Measurements from ENCODE around the gene KCTD2.

Gene KCTD2

GRCh38 chr17:75075597-75076336, 28.7 kb downstream of the KCTD2 start:
- no peak overlapping the region for H3K4me3 ChIP-seq (ENCODE audit: low read depth, low read length)

GRCh38 chr17:75077072-75077495, 30.1 kb downstream of the KCTD2 start:
- H3K4me3 ChIP-seq (ENCODE audit: low read depth, low read length), result no peak overlapping the region

GRCh38 chr17:75077496-75078283, 30.7 kb downstream of the KCTD2 start:
- no peak overlapping the region for H3K4me3 ChIP-seq (ENCODE audit: low read depth, low read length)

GRCh38 chr17:75078284-75079022, 31.4 kb downstream of the KCTD2 start:
- H3K4me3 ChIP-seq (ENCODE audit: low read depth, low read length), result no peak overlapping the region

- no peak overlapping the region for H3K4me3 ChIP-seq (ENCODE audit: low read depth, low read length)
Observed at GRCh38 chr17:75079023-75079373, 32.0 kb downstream of the KCTD2 start.

GRCh38 chr17:75081611-75082540, 34.9 kb downstream of the KCTD2 start:
- no peak overlapping the region for H3K4me3 ChIP-seq (ENCODE audit: low read depth, low read length)

GRCh38 chr17:75082683-75083082, 35.7 kb downstream of the KCTD2 start:
- H3K4me3 ChIP-seq (ENCODE audit: low read depth, low read length), result no peak overlapping the region

GRCh38 chr17:75084039-75084660, 37.1 kb downstream of the KCTD2 start:
- no peak overlapping the region for H3K4me3 ChIP-seq (ENCODE audit: low read depth, low read length)

- H3K4me3 ChIP-seq (ENCODE audit: low read depth, low read length), result no peak overlapping the region
Observed at GRCh38 chr17:75086496-75087181, 39.6 kb downstream of the KCTD2 start.

- H3K4me3 ChIP-seq (ENCODE audit: low read depth, low read length), result peak overlapping the region; percentile 55
Observed at GRCh38 chr17:75087182-75087557, 40.1 kb downstream of the KCTD2 start.

GRCh38 chr17:75087558-75088453, 40.8 kb downstream of the KCTD2 start, which contains the start of gene SLC16A5:
Gene SLC16A5 (plus strand): TSS chr17:75087954. CDS start chr17:75093637, 5,683 bp downstream.
- H3K4me3 ChIP-seq (ENCODE audit: low read depth, low read length), result peak within 1 kb of the TSS; percentile 55

- peak overlapping the region; percentile 55 for H3K4me3 ChIP-seq (ENCODE audit: low read depth, low read length)
Observed at GRCh38 chr17:75088465-75089417, 41.7 kb downstream of the KCTD2 start.

- H3K4me3 ChIP-seq (ENCODE audit: low read depth, low read length), result no peak overlapping the region
Observed at GRCh38 chr17:75090871-75091854, 44.1 kb downstream of the KCTD2 start.

GRCh38 chr17:75091855-75092327, 44.9 kb downstream of the KCTD2 start:
- no peak overlapping the region for H3K4me3 ChIP-seq (ENCODE audit: low read depth, low read length)

- no peak overlapping the region for H3K4me3 ChIP-seq (ENCODE audit: low read depth, low read length)
Observed at GRCh38 chr17:75093548-75094158, 46.6 kb downstream of the KCTD2 start.

Data from iPS-11a (cell line).